Suprapubic skin (tissue), 3 donors: ENCODE results near the gene ANKRD13D.

Source experiments
- EP300 ChIP-seq: sonication (generic); formaldehyde crosslinking; IDR thresholded peaks from one replicate; pipeline ENCODE4 v1.6.1; 2017; ENCODE audit warnings: antibody characterized with exemption
- POLR2A ChIP-seq, 2 donors: fragments of 450-650 bp; IDR thresholded peaks; one replicate each; pipeline ENCODE4 v1.6.1; 2017; ENCODE audit warnings: antibody characterized with exemption in 2 of 2, mild to moderate bottlenecking in 2 of 2, moderate library complexity in 2 of 2
- TF ChIP-seq, protein P1 (sequence below), 2 donors: fragments of 200-600 bp in 1 of 2; fragments of 450-650 bp in 1 of 2; sonication (generic) in 1 of 2; IDR thresholded peaks; one replicate each; pipeline ENCODE4 v1.5.1; 2016 to 2019; ENCODE audit warnings: antibody characterized with exemption in 2 of 2, mild to moderate bottlenecking in 1 of 2, moderate library complexity in 1 of 2

DNA sequence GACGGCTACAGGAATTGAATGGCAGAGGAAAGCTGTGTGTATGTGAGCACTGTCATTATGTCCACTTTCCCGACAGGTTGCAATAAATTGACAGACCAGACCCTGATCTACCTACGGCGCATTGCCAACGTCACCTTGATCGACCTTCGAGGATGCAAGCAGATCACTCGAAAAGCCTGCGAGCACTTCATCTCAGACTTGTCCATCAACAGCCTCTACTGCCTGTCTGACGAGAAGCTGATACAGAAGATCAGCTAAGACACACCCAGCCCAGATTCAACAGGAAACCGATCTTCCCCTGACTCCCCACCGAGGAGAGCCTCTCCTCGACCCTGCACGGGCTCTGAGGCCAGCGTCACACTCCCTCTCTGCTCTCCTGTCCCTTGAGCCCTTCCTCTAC, 34.3 kb upstream of the ANKRD13D start:
- TF ChIP-seq EP300 (no peak), POLR2A (IDR thresholded peaks at IDR 0.05) (no peak)
- TF ChIP-seq, protein P1, sequence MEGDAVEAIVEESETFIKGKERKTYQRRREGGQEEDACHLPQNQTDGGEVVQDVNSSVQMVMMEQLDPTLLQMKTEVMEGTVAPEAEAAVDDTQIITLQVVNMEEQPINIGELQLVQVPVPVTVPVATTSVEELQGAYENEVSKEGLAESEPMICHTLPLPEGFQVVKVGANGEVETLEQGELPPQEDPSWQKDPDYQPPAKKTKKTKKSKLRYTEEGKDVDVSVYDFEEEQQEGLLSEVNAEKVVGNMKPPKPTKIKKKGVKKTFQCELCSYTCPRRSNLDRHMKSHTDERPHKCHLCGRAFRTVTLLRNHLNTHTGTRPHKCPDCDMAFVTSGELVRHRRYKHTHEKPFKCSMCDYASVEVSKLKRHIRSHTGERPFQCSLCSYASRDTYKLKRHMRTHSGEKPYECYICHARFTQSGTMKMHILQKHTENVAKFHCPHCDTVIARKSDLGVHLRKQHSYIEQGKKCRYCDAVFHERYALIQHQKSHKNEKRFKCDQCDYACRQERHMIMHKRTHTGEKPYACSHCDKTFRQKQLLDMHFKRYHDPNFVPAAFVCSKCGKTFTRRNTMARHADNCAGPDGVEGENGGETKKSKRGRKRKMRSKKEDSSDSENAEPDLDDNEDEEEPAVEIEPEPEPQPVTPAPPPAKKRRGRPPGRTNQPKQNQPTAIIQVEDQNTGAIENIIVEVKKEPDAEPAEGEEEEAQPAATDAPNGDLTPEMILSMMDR (IDR thresholded peaks at IDR 0.05) = no peak
